ENCODE measurements around the gene ATP9A.

GRCh38 chr20:51610111-51610510, 158.1 kb downstream of the ATP9A start:
- TF ChIP-seq CTCF (conservative IDR thresholded peaks at IDR 0.05) (no peak), EZH2 (IDR thresholded peaks at IDR 0.05; ENCODE audit: low read depth) (no peak)
